HS-27A (cell line): ENCODE data around the gene LORICRIN.

Experiments
- DNase-seq: peaks from one replicate; pipeline ENCODE4 v3.0.0-alpha.2; 2012; ENCODE audit warnings: low read depth, missing footprints

LORICRIN gene

DNA sequence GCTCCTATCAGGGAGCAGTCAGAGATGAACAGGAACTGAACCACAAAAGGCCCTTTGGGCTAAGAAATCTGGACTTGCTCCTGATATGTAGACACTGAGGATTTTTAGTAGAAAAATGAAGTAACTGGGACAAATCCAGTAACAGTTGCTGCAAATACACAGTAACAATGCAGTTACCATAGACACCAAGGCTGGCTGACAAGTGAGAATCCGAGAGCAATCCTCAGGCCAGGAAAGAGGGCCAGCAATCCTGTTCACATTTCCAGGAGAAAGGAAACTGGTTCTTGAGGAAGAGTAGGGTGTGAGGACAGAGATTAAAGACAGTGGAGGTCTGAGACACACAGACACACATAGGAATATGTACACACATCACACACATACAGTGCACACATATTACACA is 9.3 kb upstream of the LORICRIN start:
- no peak for DNase-seq

DNA sequence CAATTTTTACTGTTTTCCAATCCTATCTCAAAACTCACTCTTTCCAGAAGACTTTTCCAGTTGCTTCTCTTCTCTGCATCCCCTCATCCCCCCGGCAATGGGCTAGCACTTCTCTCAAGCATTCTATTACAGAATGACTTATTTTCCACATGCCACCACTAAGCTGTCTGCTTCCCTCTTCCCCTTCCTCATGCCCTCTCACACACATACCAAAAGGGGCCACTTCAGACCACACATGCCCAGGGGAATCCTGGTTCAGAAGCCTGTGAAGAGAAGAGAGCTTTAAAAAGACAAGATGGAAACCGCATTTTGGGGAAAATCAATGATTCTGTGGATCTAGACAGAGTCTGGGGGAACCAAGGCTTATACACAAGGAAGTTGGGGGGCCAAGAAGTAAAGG is 8.4 kb upstream of the LORICRIN start:
- no peak for DNase-seq

DNA sequence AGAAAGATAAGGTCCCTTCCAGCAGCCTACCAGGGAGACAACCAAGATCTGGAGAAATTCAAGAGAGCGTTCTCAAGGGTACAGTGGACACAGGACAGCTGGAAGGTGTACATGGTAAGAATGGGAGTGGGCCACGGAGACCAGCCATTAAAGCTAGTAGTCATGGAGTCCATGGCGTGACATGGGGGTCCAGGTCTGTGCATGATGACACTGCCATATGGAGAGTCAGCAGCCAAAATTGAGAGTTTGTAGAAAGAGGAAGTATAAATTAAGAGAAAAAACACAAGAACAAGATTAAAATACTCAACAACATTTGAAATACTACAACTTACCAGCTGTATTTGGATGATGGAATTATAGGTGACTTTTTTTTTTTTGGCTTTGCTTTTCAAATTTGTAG is 7.9 kb upstream of the LORICRIN start:
- DNase-seq: no peak

DNA sequence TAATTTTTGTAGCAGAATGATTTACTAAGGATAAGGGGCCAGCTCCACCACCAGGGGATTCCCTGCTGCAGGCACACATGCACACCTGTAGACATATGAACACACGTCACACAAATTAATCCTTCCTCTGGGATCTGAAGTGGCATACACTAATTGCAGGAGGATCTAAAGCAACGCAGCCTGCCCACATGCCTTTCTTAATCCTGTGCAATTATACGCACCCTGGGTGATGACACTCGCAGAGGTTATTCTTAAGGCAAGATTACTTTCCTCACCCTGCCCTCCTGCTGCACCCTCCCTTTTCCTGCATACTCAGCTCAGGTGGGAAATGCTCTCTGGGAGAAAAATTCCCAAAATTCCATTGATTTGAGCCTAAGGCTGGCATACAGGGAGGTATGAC is 7.5 kb upstream of the LORICRIN start:
- no peak for DNase-seq

DNA sequence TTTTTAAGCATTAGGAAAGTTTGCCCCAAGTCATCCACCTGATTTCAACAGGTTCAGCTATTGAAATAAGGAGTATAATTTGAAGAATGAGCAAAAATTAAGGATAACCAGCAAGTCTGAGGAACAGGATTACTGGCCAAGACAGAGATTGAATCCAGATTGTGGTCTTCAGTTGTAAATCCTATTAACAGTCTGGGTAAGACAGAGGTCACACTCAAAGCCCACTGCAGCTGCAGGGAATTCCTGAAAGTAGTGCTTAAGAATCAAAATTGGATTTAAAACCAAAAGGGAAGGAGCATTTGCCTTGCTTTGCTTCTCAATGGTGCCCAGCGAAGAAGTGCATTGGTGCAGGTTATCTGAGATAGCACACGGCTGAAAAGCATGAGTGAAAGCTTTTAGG is 6.4 kb upstream of the LORICRIN start:
- no peak for DNase-seq

DNA sequence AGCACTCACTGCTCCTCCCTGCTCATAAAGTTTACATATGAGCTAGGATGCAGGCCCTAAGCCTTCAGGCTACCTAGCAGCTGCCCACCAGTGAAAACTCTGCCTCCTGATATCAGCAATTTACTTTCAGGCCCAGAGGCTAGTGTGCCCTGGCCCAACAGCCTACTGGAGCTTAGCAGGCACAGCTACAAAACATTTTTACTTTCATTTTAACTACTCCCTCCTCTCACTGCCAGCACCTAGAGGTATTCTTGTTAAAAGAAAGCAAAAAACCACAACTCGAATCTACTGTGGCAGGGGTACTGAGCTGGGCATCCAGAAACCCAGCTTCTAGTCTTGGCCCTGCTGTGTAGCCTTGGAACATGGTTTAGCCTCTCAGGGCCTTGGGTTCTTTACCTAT is 5.8 kb upstream of the LORICRIN start:
- DNase-seq: no peak

DNA sequence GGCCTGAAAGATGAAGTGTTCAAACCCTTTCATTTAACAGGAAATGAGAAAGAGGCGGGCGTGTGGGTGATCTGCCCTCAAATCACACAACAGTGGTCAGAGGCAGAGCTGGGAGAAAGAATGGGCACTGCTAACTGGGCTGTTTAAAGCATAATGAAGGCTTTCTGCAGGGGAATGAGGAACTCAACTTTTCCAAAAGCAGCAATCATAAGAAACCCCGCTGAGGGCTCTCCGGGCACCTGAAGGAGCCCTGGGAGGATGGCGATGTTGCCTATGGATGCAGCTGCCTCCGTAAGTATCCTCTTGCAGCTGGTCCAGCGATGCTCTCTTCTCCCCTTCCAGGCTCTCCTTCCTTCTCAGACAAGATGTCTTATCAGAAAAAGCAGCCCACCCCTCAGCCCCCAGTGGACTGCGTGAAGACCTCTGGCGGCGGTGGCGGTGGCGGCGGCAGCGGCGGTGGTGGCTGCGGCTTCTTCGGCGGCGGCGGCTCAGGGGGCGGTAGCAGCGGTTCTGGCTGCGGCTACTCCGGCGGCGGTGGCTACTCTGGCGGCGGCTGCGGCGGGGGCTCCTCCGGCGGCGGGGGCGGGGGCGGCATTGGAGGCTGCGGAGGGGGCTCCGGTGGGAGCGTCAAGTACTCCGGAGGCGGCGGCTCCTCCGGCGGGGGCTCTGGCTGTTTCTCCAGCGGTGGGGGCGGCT is 1.2 kb downstream of the LORICRIN start:
- no peak for DNase-seq

DNA sequence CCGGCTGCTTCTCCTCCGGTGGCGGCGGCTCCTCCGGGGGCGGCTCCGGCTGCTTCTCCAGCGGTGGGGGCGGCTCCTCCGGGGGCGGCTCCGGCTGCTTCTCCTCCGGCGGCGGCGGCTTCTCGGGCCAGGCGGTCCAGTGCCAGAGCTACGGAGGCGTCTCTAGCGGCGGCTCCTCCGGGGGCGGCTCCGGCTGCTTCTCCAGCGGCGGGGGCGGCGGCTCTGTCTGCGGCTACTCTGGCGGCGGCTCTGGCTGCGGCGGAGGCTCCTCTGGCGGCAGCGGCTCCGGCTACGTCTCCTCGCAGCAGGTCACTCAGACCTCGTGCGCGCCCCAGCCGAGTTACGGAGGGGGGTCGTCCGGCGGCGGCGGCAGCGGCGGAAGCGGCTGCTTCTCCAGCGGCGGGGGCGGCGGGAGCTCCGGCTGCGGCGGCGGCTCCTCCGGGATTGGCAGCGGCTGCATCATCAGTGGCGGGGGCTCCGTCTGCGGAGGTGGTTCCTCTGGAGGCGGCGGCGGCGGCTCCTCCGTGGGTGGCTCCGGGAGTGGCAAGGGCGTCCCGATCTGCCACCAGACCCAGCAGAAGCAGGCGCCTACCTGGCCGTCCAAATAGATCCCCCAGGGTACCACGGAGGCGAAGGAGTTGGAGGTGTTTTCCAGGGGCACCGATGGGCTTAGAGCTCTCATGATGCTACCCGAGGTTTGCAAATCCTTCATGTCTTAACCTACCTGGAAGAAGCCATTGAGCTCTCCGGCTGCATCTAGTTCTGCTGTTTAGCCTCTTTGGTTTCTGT is 2.0 kb downstream of the LORICRIN start:
- no peak for DNase-seq

DNA sequence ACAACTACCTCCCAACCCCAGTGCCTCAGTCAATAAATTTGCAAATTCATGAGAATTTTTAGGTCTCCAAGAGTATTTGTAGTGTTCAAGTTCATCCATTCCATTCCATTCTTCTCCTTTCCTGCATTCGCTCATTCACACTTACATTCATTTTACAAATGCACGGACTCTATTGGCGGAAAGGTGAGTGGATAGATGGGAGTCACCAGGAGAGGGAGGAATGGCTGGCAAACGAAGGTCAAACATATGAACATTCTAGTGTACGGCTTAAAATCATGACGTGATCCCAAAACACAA is 2.5 kb downstream of the LORICRIN start:
- no peak for DNase-seq

DNA sequence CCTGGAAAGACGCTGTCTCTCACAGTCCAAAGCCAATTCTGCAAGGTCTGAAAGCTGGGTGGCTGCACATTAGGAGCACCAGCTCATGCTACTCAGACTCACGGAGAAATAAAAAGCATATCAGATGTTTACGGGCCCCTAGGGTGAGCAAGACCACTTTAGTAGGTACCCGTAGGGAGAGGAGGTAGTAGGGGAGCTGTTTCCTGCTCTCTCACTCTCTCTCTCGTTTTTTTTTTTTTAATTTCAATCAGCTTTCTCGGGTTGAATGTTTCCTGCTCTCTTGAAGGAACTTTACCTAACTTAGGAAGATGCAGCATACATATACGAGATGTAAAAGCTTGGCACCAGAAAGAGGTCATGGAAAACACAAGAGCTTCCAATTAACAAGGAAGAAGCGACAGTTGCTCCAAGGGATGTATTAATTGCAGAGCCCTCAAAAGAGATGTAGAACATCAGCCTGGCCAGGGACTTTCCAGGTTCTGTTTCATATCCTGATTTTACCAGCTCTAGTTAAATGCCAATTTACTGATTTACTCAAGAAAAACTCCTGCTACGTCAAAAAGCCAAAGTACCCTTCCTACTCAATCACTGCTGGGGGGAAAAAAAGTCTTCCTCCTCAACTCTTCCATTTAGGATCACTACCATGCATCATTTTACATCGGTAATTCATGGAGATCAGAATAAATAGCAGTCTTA is 3.1 kb downstream of the LORICRIN start:
- DNase-seq: no peak

DNA sequence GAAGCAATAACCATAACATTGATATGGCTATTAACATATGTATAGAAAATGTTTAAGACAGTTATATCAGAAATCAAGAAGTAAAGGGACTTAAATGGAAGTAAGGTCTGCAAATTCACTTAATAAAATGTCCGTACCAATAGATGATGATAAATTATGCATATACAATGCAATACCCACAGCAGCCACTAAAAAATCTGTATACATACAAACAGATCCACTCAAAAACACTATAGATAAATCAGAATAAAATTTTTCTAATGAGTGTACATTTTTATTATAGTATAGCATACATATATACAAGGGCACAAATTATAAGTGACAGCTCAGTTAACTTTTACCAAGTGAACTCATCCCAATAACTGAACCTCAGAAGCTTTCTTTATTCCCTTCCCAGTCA is 6.0 kb downstream of the LORICRIN start:
- DNase-seq: no peak

DNA sequence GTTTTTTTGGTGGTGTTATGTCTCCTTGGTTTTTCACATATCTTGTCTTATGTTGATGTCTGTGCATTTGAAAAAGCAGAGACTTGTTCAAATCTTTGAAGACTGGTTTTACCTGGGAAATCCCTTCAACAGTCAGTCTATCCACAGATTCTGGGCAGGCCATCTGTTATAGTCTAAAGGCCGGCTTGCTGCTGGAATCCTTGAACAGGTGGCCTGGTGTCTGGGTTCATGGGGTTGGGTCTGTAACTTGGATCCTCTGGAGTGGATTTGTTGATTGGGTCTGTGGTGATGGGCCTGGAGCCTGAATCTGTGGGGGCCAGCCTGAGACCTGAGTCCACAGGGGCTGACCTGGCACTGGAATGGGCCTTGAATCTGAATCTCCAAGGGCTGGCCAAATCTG is 12.2 kb downstream of the LORICRIN start:
- DNase-seq: no peak

DNA sequence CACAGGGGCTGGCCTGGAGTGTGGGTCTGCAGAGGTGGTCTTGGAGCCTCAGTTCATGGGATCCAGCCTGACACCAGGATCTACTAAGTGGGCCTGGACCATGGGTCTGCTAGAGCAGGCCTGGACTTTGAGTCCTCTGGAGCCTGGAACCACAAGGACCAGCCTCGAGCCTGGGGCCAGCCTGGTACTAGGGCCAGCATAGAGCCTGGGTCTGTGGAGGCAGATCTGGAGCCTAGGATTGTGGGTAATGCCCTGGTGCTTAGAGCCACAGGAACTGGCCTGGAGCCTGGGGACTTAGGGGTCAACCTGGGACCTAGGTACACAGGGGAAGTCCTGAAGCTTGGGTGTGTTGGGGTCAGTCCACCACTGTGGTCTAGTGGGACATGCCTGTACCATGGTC is 12.7 kb downstream of the LORICRIN start:
- no peak for DNase-seq

DNA sequence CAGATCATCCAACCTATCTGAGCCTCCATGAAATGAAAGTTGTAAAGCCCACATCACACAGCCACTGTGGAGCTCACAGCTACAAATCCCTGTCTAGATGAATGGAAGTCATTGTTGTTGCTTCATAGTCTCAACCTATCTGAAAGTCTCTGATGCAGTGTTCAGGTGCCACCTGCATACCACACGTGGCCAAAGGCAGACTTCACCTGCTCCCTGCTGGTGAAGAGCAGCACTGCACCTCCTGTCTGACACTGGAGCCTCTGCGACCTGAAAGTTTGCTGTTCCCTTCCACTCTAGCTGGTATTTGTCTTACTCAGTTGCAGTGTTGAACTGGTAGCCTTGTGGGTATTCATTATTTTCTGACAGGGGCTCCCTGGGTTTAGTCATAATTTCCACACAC is 18.4 kb downstream of the LORICRIN start:
- DNase-seq: no peak

DNA sequence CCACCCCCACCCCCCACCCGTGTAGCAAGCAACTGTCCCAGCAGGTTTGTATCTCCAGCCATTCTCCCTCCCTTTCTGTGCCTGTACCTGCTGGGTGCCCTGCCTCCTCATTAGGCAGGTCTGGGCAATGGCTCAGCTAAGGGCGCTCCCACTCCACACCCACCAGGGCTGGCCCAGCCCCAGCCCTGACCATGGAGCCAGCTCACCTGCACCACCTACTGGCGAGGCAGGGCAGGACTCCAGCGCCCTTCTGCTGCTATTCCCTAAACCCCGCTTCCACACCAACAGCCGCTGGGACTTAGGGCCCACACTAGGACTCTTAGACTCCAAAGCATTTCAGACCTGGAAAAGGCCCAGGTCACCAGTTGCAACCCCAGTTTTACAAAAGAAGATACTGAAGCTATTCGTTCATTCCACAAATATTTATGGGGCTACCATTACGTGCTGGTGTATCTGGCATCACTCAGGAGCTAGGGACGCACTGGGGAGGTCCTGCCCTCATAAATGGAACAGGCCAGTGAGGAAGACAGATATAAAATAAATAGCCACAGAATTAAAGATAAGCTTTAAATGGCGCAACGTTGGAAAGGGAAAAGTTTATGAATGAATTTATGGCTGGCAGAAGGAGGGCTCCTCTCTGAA is 29.3 kb downstream of the LORICRIN start:
- DNase-seq: no peak

DNA sequence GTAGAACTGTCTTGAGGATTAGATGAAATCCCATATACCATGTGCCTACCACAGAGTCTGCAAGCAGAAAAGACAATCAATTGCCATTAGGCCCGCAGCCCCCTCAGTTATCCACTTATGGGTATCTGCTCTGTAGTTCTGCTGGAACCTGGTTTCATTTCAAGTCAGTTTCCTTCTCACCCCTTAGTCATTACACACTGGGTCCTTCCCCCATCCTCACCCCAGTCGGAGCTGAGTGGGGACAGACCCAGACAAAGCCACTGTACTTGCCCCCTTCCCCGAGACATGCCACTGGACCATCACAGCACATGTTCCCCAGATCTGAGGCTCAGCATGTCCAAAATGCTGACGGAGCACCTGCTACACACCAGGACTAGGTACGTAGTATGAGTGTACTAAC is 32.0 kb downstream of the LORICRIN start:
- DNase-seq: no peak

DNA sequence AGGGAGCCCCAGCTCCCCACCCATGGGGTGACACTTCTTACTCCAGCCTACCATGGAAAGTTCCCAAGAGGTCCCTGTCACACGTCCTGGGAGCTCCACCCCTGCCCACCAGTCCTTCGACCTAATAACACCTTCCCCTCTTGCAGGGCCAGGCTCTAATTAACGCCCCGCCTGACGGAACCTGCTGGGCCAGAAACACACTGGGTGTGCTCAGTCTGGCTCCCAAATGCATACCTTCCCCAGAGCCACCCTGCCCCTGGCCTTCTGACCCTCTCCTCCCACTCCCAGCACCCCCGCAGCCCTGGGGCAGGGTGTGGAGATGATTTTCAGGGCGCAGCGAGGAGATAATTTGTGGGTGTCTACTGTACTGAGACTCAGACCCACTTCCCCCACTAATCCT is 32.7 kb downstream of the LORICRIN start:
- DNase-seq: no peak

DNA sequence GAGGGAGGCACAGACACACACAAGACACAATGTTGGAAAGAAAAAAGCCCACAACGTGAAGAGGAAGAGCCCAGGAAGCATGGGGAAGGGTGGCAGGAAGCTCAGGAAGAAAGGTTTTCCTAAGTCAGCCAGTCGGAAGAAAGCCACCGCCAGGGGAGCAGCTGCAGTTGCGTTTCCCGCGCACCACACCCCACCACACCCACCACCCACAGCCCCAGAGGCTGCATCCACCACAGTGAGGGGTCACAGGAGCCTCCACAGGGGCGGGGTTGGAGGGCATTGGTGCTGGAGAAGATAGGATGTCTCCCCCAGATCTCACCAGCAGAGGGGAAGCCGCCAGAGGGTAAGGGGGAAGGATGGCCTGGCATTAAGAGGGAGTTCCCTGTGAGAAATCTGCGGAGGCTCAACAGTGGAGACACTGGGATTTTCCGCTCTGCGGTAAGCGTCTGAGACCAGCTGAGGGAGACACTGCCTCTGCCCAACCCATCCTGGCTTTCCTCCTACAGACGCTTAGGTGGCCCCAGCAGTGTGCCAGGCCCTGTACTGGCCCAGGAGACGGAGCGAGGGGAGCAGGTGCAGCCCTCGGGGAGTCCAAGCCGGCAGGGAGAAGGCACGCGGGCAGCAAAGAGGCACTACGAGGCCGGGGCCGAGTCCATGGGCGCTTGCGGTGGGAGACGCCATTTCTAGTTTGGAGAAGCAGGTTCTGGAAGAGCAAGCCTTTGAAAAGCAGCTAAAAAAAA is 33.4 kb downstream of the LORICRIN start:
- no peak for DNase-seq

DNA sequence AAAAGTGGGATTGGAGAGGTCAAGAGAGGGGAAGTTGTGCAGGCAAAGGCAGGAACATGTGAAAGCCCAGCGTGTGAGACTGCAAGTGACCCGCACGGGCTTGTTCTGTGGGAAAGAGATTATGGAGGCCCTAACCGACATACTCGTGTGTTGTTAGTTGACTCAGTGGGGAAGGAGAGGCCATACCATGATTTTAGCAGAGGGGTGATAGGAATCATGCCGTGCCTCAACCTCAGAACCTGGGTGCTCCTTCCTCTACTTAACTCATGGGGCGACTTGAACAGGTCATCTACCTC is 33.9 kb downstream of the LORICRIN start:
- no peak for DNase-seq

DNA sequence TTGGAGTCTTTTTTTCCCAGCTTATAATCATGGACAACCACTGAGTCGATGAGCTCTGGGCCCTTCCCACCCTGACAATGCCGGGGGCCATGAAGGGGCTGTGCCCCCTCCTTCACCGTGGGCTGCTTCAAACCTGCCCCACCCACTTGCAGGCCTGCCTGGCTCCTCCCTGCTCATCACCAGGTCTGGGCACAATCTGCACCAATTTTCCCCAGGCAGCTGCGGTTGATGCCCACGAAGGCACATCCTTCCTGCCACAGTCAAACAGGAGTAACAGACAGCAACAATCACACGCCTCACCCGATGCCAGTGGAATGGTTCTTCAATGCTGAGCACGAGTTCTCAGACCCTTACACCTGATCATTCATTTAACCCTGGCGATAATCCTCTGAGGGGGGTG is 34.4 kb downstream of the LORICRIN start:
- DNase-seq: no peak

DNA sequence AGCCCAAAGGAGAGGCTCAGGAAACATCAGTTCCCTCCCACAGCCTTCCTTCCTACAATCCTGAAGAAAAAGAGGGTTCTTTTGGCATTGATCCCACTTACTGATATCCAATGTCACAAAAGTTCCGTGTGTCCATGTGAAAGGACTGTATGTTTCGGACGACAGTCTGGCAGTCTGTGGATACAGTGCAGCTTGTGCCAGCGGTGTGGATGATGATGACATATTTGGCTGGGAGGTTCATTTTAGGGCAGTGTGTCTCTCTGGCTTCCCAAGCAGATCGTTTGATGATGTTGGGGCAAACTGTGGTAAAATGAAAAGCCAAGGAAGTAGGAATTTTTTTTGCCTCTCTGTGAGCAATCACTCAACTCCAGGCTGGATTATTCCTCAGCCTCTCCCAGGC is 42.8 kb downstream of the LORICRIN start:
- no peak for DNase-seq

DNA sequence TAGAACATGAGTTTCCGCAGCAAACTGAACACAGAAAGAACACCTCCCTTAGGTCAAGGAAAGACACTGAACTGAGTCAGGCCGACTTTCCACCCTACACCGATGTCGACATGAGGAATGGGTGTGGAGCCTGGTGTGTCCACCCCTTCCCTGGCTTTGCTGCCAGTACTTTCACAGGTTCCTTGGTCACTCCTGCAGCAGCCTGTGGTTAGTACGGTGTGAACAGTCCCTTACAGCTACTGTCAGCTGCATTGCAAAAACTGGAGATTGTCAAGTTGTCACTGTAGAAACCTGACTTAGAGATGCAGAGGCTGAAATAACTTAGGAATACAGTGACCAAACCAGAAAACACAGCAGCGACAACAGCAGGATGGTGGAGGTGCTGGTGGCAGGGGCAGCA is 46.2 kb downstream of the LORICRIN start:
- no peak for DNase-seq
